WTC11 (cell line): Measurements from ENCODE around the gene G2E3.

ENCODE experiments used
- FOXP1 ChIP-seq: sonication (generic); formaldehyde crosslinking; IDR thresholded peaks from 2 replicates; pipeline ENCODE4 v1.8.0; 2022; ENCODE audit warnings: missing genetic modification reagents, mild to moderate bottlenecking, moderate library complexity, borderline replicate concordance
- TP53 ChIP-seq: sonication (generic); formaldehyde crosslinking; IDR thresholded peaks from 2 replicates; pipeline ENCODE4 v1.8.1; 2023; ENCODE audit warnings: mild to moderate bottlenecking, missing genetic modification reagents
- ZNF416 ChIP-seq: fragments of 250-450 bp; sonication (Bioruptor Pico); IDR thresholded peaks from 2 replicates; pipeline ENCODE4 v1.9.0; 2021; ENCODE audit warnings: mild to moderate bottlenecking, inconsistent platforms
- TF ChIP-seq, protein P1 (sequence below): fragments of 200-600 bp; IDR thresholded peaks from 2 replicates; pipeline ENCODE4 v1.8.0; 2022; ENCODE audit warnings: antibody characterized with exemption
- TF ChIP-seq, protein P2 (sequence below): sonication (generic); formaldehyde crosslinking; IDR thresholded peaks from 2 replicates; pipeline ENCODE4 v1.8.1; 2022; ENCODE audit warnings: low read depth, missing genetic modification reagents, borderline replicate concordance

DNA sequence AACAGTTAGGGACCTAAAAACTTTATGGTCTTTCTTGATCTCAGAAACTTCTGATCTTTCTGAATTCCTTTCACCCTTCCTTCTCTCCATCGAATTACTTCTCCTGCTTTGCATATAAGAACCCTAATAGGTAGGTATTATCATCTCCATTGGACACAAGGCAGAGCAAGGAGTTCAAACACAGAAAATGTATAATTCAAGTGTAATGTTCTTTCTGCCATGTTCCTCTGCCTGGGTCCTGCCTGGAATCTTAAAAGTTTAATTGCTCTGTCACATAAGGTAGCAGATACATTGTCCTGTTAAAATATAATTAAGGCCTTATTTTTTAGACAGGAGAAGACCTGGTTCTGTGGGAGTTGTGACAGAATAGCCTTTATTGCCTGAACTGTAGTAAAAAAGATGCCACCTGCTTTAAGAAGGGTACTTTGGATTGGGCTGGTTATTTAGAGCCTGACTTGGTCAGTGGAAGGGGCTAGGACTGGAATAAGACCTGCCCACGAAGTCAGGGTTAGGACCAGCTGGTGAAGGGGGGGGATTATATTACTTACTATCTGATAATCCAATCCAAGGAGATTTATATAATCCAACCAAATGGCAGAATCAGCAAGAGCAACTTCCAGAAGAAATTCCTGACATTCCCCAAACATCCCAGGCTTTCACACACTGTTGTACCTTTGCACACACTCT is 10.4 kb downstream of the G2E3 start:
- no peak for TF ChIP-seq FOXP1 (CRISPR knock-in tag)
- TF ChIP-seq, protein P1, sequence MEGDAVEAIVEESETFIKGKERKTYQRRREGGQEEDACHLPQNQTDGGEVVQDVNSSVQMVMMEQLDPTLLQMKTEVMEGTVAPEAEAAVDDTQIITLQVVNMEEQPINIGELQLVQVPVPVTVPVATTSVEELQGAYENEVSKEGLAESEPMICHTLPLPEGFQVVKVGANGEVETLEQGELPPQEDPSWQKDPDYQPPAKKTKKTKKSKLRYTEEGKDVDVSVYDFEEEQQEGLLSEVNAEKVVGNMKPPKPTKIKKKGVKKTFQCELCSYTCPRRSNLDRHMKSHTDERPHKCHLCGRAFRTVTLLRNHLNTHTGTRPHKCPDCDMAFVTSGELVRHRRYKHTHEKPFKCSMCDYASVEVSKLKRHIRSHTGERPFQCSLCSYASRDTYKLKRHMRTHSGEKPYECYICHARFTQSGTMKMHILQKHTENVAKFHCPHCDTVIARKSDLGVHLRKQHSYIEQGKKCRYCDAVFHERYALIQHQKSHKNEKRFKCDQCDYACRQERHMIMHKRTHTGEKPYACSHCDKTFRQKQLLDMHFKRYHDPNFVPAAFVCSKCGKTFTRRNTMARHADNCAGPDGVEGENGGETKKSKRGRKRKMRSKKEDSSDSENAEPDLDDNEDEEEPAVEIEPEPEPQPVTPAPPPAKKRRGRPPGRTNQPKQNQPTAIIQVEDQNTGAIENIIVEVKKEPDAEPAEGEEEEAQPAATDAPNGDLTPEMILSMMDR: no peak
- TF ChIP-seq TP53 (CRISPR knock-in tag): no peak
- no peak for TF ChIP-seq ZNF416 (CRISPR knock-in tag)
- TF ChIP-seq, protein P2, sequence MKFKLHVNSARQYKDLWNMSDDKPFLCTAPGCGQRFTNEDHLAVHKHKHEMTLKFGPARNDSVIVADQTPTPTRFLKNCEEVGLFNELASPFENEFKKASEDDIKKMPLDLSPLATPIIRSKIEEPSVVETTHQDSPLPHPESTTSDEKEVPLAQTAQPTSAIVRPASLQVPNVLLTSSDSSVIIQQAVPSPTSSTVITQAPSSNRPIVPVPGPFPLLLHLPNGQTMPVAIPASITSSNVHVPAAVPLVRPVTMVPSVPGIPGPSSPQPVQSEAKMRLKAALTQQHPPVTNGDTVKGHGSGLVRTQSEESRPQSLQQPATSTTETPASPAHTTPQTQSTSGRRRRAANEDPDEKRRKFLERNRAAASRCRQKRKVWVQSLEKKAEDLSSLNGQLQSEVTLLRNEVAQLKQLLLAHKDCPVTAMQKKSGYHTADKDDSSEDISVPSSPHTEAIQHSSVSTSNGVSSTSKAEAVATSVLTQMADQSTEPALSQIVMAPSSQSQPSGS (CRISPR knock-in tag): no peak
